ENCODE results near the gene PTPRD.

Gene PTPRD

DNA sequence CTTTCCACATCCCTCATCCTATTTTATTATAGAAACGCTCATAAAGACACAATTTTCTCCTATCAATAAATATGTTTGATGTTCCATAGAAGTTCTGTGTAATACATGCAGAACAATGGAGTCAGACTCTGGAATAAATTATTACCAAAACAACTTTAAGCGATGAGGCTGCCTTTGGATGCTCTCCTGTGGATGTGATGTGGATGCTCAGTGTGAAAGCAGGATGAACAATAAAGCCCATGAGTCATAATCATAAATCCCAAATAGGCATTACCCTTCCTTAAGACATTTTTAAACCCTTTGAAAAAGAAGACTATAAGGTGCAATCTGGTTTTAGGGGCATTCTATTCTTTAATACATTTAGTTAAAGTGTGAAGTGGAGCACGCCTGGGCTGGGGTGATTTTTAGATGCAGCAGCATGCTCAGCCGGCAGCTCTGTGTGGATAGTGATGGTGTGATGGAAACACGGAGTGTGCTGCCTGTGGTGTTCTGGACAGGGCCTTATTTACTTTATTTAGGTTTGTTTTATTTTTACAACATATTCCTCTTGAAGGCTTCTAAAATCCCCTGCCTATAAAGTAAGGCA, 991.4 kb downstream of the PTPRD start:
- no peaks in the 10 kb centered on the region for H3K4me1 Mint-ChIP-seq
- peaks cover 16% of the 10 kb centered on the region for H3K9me3 Mint-ChIP-seq
- ATAC-seq (no peak), DNase-seq (ENCODE audit: low spot score in 2 of 2) (no peak)
- H3K36me3 Mint-ChIP-seq: no peaks in the 10 kb centered on the region
- no peak overlapping the region for H3K4me3 Mint-ChIP-seq
- H3K27ac Mint-ChIP-seq: no peak overlapping the region

DNA sequence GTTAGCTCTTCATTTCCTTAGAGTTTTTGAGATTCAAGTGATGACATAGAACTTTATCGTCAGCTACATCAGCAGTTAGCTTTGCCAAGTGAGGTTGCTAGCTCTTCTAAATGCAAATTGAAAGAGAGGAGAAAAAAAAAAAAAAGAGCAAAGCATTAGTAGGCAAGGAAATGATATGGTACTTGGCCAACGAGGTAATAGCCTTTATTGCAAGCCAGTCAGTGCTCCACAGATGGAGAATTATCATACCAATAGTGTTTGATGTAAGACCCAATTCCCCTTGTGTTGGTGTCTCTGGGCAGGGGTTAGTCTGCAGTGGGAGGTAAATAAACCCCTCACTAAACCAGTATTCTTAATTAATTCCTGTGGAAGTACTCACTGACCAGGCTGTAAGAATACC, 992.1 kb downstream of the PTPRD start:
- H3K9me3 Mint-ChIP-seq: peaks cover 13% of the 10 kb centered on the region
- no peak for ATAC-seq
- H3K36me3 Mint-ChIP-seq: no peaks in the 10 kb centered on the region
- no peaks in the 10 kb centered on the region for H3K4me1 Mint-ChIP-seq
- no peak overlapping the region for H3K27ac Mint-ChIP-seq
- no peak overlapping the region for H3K4me3 Mint-ChIP-seq
- no peak for DNase-seq (ENCODE audit: low spot score in 2 of 2)

DNA sequence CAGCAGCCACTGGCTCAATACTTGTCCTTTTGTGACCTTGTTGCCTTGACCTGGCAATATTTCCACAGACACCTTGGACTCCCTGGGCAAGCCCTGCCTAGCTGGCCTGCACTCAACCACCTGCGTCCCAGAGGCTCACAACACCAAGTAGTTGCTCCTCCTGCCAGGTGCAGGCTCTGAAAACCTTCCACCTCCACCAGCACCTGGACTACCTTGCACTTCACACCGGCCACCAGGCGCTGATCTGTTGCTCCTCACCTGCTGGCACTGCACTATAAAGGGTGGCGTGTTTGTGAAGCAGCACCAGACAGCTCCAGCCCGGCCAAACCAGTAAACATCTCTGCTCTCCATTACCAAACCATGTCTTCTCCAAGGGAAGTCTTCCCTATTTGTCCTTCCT, 997.7 kb downstream of the PTPRD start:
- Mint-ChIP-seq H3K27ac (no peak overlapping the region), H3K4me1 (no peaks in the 10 kb centered on the region), H3K9me3 (peaks cover 17% of the 10 kb centered on the region), H3K36me3 (no peaks in the 10 kb centered on the region), H3K4me3 (no peak overlapping the region)
- no peak for ATAC-seq
- DNase-seq (ENCODE audit: low spot score in 2 of 2): no peak

DNA sequence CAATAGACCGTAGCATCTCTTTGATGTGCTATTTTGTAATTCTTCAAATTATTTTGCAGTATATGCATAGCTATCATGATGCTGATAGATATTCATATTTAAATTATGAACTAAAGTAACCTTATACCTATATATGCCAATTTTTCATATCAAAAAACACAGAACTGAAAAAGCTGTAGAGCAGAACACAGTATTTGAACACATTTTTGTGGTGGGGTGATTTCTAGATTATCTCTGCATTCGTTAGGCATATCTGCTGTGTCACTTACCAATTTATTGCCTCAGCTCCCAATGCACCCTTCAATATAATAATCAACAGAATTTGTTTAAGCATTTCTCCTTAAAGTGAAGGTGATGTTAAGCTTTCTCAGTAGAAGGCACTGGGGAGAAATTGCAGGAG, 998.2 kb downstream of the PTPRD start:
- no peaks in the 10 kb centered on the region for H3K36me3 Mint-ChIP-seq
- peaks cover 17% of the 10 kb centered on the region for H3K9me3 Mint-ChIP-seq
- H3K27ac Mint-ChIP-seq: no peak overlapping the region
- H3K4me3 Mint-ChIP-seq: no peak overlapping the region
- ATAC-seq: no peak
- no peaks in the 10 kb centered on the region for H3K4me1 Mint-ChIP-seq
- DNase-seq (ENCODE audit: low spot score in 2 of 2): no peak

DNA sequence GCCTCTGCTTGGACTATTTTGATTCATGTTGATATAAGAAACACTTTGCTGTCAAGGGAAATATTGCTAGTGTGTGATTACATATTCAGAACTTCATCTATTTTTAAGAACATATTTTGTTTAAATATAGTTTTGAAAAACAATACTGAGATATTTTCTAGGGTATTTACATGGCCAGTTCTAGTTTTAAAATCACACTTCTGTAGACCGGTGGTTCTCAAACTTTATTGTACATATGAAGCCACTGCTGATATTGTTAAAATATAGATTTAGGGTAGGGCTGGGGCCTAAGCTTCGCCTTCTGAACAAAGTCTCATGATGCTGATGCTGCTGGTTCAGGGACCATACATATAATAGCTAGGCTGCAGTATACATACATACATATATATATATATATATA, 1000.0 kb downstream of the PTPRD start:
- Mint-ChIP-seq H3K9me3 (peaks cover 14% of the 10 kb centered on the region), H3K4me3 (no peak overlapping the region), H3K27ac (no peak overlapping the region), H3K4me1 (no peaks in the 10 kb centered on the region), H3K36me3 (no peaks in the 10 kb centered on the region)
- ATAC-seq (no peak), DNase-seq (ENCODE audit: low spot score in 2 of 2) (no peak)

DNA sequence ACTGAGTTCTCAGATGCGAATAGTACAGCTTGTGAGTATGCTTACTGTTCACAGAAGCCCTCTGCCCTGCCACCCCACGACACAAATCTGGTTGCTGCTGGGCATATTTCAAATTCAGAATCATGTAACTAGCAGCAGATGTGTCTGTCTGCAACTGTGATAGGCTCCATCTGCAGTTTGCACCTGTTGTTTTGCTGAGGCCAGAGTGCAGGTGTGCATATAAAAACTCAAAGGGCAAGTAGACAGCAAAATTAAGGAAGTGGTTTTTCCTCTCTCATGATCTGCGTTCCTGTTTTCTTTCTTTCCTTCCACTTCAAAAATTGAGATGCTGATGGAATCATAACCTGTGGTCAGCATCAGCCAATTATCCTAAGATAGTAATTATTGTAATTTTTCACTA, 1000.5 kb downstream of the PTPRD start:
- Mint-ChIP-seq H3K9me3 (peaks cover 12% of the 10 kb centered on the region), H3K4me1 (no peaks in the 10 kb centered on the region), H3K36me3 (no peaks in the 10 kb centered on the region), H3K4me3 (no peak overlapping the region), H3K27ac (no peak overlapping the region)
- DNase-seq (ENCODE audit: low spot score in 2 of 2) (no peak), ATAC-seq (no peak)

DNA sequence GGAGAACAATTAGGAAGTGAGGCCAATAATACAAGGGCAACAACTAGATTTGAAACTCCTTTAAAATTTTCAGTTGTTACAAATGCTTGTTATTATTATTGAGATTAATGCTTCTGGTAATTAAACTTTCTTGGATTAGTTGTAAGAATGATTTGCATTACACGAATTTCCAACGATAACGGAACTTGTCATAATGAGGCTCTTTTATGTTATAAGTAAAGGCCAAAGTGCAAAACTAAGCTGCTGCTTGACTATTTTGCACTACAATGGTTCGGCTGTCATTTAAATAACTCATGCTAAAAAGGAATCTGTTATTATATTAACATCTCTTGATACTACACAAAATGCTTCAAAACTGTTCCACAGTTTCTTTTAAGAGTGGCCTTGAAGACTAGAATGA, 1007.1 kb downstream of the PTPRD start:
- Mint-ChIP-seq H3K9me3 (peaks cover 2% of the 10 kb centered on the region), H3K27ac (no peak overlapping the region), H3K36me3 (no peaks in the 10 kb centered on the region), H3K4me1 (no peaks in the 10 kb centered on the region), H3K4me3 (no peak overlapping the region)
- ATAC-seq: no peak
- no peak for DNase-seq (ENCODE audit: low spot score in 2 of 2)

DNA sequence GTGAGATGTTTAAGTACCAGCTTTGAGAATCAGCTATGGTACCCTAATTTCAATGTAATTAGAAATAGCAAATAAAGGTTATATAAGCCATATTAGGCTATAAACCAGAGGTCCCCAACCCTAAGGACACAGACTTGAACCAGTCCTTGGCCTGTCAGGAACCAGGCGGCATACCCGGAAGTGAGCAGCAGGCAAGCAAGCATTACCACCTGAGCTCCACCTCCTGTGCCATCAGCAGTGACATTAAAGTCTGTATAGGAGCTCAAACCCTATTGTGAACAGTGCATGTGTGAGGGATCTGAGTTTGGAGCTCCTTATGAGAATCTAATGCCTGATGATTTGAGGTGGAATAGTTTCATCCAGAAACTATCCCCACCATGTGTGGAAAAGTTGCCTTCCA, 1009.5 kb downstream of the PTPRD start:
- no peaks in the 10 kb centered on the region for H3K36me3 Mint-ChIP-seq
- H3K4me1 Mint-ChIP-seq: no peaks in the 10 kb centered on the region
- no peak overlapping the region for H3K4me3 Mint-ChIP-seq
- H3K27ac Mint-ChIP-seq: no peak overlapping the region
- ATAC-seq: no peak
- H3K9me3 Mint-ChIP-seq: peaks cover 4% of the 10 kb centered on the region
- DNase-seq (ENCODE audit: low spot score in 2 of 2): no peak

DNA sequence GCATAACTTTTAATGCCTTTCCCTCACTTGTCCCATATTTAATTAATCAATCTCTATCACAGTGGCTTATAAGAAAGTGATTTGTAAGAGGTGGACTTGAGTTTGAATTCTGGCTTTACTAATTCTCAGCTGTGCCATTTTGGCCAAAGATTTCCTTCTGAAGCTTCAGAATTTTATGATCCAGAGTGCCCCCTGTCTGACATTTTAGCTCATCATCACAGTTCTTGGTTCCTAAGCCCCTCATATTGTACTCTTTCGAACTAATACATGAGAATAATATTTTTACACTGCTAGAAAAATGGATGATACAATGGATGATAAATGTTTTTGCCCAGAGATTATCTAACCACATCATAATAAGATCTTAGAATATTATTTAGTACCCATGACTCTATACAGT, 1014.1 kb downstream of the PTPRD start:
- Mint-ChIP-seq H3K27ac (no peak overlapping the region), H3K4me1 (no peaks in the 10 kb centered on the region), H3K9me3 (peaks cover 7% of the 10 kb centered on the region), H3K4me3 (no peak overlapping the region), H3K36me3 (no peaks in the 10 kb centered on the region)
- ATAC-seq (no peak), DNase-seq (ENCODE audit: low spot score in 2 of 2) (no peak)

DNA sequence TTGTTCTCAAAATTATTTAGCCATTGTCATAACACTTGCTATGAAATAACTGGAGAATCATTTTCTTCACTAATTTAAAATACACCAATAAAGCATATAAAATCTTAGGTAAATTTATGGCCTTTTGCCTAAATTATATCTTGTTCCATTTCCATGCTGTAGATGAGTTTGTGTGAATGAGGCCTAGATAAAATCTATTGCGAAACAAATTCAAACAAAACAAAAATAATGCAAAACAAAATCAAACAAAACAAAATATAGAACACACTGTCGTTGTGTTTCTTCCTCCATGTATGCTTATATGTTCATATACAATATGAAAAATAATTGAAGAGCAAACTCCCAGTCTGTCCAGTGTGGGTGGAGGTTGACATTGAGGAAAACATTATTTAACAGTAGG, 1020.7 kb downstream of the PTPRD start:
- Mint-ChIP-seq H3K4me1 (no peaks in the 10 kb centered on the region), H3K4me3 (no peak overlapping the region), H3K9me3 (peaks cover 5% of the 10 kb centered on the region), H3K27ac (no peak overlapping the region), H3K36me3 (no peaks in the 10 kb centered on the region)
- ATAC-seq: no peak
- DNase-seq (ENCODE audit: low spot score in 2 of 2): no peak

DNA sequence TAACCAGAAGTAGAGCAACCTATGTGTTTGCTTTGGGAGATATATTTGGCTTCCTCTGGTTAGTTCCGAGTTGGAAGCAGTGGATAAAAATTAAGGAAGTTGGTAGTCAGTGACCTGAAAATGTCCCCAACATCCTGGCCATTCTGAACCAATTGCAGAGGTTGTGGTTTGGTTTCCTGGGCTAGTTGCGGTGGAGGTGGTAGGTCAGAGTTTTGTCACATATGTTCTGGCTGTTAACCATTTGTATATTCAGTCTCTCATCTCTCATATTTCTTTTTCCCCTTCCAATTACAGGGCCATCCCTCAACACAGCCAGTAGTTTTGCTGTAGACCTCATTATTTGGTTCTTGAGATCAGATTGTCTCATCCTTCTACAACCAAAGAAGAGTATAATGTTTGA, 1026.9 kb downstream of the PTPRD start:
- DNase-seq (ENCODE audit: low spot score in 2 of 2): no peak
- H3K36me3 Mint-ChIP-seq: no peaks in the 10 kb centered on the region
- H3K4me3 Mint-ChIP-seq: no peak overlapping the region
- H3K27ac Mint-ChIP-seq: no peak overlapping the region
- no peak for ATAC-seq
- peaks cover 17% of the 10 kb centered on the region for H3K9me3 Mint-ChIP-seq
- no peaks in the 10 kb centered on the region for H3K4me1 Mint-ChIP-seq

DNA sequence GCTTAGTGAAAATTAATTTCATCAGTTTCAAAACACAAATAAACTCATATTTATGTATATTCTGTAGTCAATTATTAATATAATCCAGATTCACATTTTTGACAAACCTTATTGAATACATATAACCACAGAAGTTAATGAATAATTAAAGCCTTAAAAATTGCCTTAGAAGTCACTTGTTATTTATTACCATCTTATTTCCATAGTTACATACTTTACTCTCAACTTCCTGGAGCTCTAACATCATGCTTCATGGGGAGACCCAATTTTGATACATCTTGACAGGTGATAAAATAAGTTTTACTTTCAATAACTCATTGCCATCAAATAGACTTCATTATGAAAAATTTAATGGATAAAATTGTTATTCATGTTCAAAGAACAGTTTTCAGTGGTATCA, 1038.7 kb downstream of the PTPRD start:
- H3K4me1 Mint-ChIP-seq: no peaks in the 10 kb centered on the region
- H3K36me3 Mint-ChIP-seq: no peaks in the 10 kb centered on the region
- H3K27ac Mint-ChIP-seq: no peak overlapping the region
- no peak overlapping the region for H3K4me3 Mint-ChIP-seq
- no peaks in the 10 kb centered on the region for H3K9me3 Mint-ChIP-seq
- DNase-seq (ENCODE audit: low spot score in 2 of 2) (no peak), ATAC-seq (no peak)

DNA sequence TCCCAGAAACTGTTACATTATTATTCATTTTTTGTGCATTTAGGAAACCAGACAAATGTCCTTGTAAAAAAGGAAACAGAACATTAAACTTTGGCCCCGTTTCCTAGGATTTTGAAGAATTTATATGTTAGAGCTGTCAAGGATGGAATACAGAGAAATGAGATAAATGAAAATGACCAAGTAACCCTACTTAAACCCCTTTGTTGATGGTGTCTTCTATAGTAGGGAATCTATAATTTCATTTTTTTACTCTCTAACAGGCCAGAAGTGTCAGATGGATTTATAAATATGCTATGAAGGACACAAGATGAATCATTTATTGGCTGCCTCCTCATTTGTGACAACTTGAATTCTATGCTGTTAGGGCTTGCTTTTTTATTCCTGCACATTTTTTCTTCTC, 1047.1 kb downstream of the PTPRD start:
- Mint-ChIP-seq H3K9me3 (peaks cover 14% of the 10 kb centered on the region), H3K27ac (no peak overlapping the region), H3K4me3 (no peak overlapping the region), H3K4me1 (no peaks in the 10 kb centered on the region), H3K36me3 (no peaks in the 10 kb centered on the region)
- DNase-seq (ENCODE audit: low spot score in 2 of 2): no peak
- no peak for ATAC-seq

DNA sequence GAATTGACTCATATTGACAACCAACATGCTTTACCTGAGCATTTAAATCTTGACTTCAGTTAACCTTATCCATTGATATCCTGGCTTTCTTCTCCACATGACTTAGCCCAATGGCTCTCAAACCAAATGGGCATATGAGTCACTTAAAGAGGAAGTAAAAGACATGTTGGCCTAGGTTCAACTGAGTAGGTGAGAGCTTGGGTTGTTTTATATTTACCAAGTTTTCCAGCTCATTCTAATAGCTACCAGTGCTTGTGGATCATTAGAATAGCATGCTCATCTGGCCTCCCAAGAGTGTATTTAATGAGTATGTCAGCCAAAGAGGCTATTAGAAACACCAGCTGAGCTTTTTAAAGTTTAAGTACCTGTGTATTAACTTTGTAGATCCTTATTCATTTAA, 1049.0 kb downstream of the PTPRD start:
- H3K4me3 Mint-ChIP-seq: no peak overlapping the region
- H3K36me3 Mint-ChIP-seq: no peaks in the 10 kb centered on the region
- H3K9me3 Mint-ChIP-seq: peaks cover 14% of the 10 kb centered on the region
- DNase-seq (ENCODE audit: low spot score in 2 of 2) (no peak), ATAC-seq (no peak)
- H3K27ac Mint-ChIP-seq: no peak overlapping the region
- H3K4me1 Mint-ChIP-seq: no peaks in the 10 kb centered on the region

DNA sequence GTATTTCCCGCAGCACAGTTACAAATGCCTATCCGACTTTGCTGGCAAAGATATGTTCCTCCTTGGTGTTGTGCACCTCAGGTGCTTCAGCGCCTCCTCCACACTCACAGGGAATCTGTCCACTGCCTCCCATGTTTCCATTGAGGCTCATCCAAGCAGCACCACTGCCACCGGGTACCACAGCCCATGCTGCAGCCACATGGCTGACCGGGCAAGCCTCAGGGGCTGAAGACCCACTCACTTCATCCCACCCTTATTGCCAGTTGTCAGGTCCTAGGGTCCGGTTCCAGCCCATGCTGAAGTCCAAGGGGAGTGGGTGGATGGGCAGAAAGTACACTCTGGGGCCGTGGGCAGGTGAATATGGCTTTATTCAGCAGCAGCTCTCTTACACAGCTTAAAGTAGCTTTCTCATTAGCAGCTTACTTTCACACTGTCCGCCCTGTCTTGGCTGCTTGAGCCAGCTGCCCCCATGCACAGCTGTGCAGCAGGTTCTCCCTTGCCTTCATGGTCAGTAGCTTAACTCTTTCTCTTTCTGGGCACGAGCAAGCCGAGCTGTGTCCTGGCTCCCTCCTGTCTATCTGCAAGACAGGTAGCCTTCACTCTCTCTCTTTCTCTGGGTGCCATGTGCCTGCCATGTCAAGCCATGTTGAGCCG, 1052.3 kb downstream of the PTPRD start:
- DNase-seq (ENCODE audit: low spot score in 2 of 2) (no peak), ATAC-seq (peak; percentile 29)
- Mint-ChIP-seq H3K27ac (no peak overlapping the region), H3K36me3 (no peaks in the 10 kb centered on the region), H3K9me3 (peaks cover 11% of the 10 kb centered on the region), H3K4me1 (no peaks in the 10 kb centered on the region), H3K4me3 (no peak overlapping the region)

DNA sequence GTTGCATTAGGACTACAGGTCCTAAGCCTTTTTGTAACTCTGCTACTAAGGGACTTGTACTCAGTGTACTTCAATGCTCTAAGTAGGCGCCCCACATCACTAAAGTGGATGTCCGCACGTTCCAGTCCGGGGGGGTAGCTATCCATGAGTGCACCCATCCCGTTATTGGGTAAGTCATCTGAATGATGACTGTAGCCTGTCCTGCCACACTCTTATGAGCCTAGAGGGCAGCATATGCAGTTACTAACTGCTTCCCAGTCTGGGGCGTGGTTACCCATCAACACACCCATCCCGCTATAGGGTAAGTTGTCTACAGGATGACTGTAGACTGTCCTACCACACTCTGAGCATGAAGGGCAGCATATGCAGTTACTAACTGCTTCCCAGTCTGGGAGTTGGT, 1053.9 kb downstream of the PTPRD start:
- Mint-ChIP-seq H3K4me3 (no peak overlapping the region), H3K4me1 (no peaks in the 10 kb centered on the region), H3K36me3 (no peaks in the 10 kb centered on the region), H3K9me3 (peaks cover 13% of the 10 kb centered on the region), H3K27ac (no peak overlapping the region)
- no peak for DNase-seq (ENCODE audit: low spot score in 2 of 2)
- peak; percentile 16 for ATAC-seq

Measured in stimulated activated effector memory CD8-positive, alpha-beta T cell treated with anti-CD3 and anti-CD28 coated beads, Interleukin-12 subunit alpha, Interleukin-12 subunit beta, amount 100 ng/mL, for 72 hours (primary cell).